GM18861 (cell line): ENCODE measurements around the gene CBLN3.
"Not testable (repeated sequence)": the region's sequence is repeated elsewhere in the genome, so short reads cannot be mapped to it uniquely, and the experiment has no call there.

Source experiments
- ATAC-seq: cut with Tn5 transposase; IDR thresholded peaks from one replicate; pipeline ENCODE4 v1.9.1; 2021; ENCODE audit not compliant: unreplicated experiment

CBLN3 gene

DNA sequence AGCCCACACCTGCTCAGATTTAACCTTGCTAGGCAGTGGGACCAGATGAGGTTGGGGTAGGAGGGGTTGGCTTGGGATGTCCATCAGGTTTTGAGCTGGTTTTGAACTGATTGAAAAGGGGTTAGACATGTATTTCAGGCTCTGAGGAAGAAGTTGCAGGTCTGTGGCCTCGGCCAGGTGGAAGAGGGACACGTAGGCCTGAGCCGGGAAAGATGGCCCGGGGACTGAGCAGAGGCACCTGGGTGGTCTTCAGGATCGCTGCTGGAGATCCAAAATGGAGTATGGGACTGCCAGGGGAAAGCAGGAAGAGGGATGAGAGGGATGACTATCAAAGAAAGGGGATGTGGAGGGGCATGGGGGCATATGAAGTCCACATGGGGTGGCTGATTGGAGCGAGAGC is 23.1 kb downstream of the CBLN3 start:
- no peak for ATAC-seq

DNA sequence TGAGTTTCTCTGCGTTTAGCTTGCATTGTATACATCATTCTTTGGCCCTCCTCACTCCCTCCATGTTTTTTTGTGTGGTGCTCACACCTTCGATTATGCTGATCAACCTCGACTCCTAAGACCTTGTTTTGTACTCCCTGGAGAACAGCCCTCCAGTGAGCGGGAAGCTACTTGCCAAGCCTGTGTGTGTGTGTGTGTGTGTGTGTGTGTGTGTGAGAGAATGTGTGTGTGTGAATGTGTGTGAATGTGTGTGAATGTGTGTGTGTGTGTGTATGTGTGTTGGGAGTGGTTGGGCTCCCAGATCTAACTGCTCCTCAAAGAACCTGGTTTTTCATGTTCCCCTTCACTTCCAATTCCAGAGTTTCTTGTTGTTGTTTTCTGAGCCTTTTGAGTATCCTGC is 24.7 kb downstream of the CBLN3 start:
- ATAC-seq: no peak

DNA sequence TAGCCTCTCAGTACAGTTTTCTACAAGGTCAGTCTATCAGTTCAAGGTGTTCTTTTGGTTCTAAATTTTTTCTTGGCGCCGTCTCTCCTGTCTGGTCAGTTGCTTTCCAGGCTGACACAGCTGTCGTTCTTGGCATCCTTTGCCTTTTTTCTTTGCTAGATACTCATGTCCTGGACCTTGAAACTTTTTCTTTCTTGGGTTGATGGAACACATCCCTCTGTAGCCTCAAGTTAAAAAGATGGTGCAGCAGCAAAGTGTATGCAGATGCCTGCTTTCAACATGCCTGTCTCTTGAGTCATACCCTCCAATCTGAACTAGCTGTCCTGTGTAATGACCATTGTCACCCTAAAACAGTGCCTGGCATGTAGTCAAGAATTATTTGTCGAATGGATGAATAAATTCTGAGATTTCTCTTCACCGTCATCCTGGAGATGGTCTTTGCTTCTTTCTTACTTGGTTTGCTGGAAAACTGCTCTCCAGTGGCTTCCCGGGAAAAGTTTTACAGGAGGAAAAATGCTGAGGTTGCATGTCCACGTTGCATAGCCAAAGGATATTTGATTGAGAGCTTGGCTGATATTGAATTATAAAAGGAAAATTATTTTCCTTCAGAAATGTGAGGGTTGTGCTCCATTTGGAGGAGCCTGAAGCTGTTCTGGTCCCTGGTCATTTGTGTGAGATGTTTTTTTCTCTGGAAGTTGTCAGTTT is 26.0 kb downstream of the CBLN3 start:
- ATAC-seq: no peak

DNA sequence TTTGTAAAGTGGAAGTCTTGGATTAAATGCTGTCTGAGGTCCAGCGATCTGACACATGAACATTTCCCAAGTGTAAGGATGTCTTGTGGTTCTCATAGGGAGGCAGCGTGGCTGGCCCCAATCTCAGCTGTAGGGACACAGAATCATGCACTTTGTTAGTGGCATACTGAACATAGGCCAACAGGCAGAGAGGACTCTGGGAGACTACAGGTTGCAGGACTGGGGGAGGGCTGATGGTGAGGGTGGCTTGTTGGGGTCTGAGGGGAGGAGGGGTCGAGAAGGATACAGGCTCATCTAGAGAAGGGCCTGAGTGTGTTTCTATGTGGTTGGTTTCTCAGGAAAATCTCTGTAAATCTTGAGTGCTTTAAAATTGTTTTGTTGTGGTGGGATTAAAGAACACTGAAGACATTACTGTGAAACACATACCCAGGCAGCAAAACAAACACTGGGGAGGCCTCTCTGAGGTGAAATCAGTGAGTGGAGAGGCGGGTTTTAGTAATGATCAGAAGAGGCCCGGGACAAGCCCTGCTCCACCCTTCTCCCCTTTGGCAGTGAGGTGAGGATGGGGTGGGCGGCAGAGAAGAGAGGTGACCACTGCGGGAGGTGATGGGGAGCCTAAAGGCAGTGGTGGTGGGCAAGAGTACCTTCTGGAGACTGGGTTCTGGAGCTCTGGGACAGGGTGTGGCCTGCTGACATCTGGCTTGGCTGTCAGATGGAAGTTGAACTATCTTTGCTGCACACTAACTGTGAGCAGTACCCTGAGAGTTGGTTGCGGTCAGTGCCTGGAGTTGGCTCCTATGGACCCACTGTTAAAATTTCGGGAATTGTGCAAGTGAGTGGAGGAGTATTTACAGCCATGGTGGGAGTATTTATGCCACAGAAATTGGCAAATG is 27.4 kb downstream of the CBLN3 start:
- no peak for ATAC-seq

DNA sequence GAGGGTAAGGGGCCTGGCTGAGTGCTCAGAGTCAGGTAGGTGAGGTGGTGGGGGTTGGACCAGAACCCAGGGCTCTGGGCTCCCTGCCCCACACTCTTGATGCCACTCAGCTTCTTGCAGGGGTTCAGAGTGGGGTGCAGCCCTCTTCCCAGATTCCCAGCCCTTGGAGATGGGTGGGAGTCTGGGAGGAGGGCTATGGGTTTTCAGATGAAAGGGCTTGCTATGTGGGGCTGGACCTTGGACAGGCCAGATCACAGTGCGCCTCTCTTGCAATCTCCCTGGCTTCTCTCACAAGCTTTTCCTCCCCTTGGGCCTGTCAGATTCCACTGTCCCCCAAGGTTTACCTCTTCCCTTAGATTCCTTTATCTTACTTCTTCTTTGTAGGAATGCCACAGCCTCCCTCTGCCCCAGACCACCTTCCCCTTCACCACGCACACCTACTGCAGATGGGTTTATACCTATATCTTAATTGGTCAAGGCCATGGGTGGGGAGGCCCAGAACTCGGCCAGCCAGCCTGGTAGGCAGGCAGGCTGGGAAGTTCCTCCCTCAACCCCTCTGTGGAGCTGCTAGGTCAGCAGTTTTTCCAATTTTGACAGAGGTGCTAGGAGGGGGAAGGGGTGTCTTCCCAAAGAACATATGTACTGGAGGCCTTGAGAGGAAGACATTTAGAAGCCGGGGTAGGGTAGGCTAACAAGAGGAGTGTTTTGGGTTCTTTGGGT is 29.3 kb downstream of the CBLN3 start:
- no peak for ATAC-seq

DNA sequence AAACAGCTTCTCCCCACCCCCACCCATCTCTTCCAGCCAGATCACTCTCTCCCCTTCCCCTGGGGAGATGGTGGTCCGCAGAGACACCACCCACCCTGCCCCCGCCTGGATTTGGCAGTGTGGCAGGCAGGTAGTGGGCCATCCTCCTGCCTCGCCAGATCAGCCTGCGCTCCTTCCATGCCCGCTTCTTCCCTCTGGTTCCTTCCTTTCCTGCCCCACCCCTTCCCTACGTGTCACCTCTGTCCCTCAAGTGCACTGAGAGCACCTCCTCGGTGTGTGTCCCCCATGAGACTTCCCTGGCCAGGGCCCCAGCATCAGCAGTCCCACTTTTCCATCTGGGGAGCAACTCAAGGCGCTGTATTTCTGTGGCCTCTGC is 30.0 kb downstream of the CBLN3 start:
- ATAC-seq: no peak

DNA sequence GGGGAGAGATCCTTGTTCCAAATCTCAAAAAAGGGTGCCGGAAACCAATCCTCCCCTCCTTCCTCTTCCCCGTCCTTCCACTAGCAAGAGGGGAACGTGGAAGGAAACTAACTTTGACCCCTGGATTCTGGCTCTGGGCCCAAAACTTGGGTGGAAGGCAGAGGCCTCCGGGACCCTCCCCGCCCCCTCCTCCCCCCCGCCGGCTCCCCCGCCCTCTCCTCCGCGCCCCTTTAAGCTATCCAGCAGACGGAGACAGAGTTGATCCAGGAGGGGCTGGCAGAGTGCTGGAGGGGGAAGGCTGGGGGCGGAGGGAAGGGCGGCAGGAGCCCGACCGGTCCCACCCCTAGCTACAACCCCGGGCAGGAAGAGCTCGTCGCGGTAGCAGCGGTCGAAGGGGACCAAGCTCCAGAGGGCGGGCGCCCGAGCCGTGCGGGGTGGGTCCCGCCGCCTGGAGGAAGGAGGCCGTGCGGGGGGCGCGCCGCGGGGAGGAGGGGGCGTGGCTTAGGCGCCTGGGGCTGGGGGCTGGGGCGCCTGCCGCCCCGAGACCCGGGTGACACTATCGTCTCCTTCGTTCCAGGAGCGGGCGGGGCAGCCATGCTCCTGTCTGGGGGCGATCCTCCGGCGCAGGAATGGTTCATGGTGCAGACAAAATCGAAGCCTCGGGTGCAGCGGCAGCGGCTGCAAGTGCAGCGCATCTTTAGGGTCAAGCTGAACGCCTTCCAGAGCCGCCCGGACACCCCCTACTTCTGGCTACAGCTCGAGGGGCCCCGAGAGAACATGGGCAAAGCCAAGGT is 30.6 kb downstream of the CBLN3 start, which contains the start of gene NYNRIN:
NYNRIN (plus strand) TSS at position 351 of the 794 bp plus-strand sequence; CDS start at position 595, 244 bp downstream.
- ATAC-seq: no peak

DNA sequence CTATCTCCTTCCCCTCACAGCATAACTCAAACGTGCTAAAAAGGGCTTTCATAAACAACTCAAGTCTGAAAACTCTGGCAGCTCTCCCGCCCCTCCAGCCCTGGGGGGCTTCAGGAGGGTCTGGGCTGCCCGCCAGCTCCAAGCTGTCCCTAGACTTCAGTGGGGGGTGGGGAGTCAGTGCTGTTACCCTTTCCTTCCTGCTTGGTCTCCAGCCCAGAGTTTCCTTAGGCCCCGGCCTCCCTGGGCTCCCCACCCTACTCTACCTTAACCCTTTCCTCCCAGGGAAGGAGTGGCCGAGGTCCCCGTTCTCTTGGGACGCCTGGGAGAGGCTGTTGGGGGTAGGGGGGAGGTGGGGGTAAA is 31.2 kb downstream of the CBLN3 start:
- no peak for ATAC-seq

DNA sequence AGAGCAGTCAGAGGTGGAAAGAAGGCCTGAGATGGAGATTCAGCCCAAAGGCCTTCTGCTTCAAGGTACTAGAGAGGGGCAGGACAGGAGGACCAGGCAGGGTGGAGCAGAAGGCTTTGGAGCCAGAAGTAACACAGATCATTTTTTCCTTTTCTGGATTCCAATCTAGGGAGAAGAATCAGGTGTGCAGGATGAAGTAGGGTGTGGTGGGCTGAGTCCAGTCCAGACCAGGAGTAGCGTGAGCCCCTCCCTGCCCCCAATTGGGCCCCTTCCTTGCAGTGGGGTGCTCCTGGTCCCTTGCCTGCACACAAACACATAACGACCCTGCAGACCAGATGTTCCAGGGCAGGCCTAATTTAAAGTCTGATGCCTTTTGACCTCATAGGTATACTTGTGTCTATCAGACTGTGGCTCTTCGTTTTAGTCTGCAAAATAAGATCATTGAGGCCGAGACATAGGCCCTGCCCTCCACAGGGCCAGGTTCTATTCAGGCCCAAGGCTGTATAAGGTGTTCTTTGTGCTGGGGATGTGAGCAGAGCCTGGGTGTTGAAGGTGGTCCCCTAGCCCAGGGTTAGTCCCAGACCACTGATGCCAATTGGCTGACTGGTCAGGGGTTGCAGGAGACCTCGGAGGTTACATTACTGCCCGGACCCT is 31.7 kb downstream of the CBLN3 start:
- no peak for ATAC-seq

DNA sequence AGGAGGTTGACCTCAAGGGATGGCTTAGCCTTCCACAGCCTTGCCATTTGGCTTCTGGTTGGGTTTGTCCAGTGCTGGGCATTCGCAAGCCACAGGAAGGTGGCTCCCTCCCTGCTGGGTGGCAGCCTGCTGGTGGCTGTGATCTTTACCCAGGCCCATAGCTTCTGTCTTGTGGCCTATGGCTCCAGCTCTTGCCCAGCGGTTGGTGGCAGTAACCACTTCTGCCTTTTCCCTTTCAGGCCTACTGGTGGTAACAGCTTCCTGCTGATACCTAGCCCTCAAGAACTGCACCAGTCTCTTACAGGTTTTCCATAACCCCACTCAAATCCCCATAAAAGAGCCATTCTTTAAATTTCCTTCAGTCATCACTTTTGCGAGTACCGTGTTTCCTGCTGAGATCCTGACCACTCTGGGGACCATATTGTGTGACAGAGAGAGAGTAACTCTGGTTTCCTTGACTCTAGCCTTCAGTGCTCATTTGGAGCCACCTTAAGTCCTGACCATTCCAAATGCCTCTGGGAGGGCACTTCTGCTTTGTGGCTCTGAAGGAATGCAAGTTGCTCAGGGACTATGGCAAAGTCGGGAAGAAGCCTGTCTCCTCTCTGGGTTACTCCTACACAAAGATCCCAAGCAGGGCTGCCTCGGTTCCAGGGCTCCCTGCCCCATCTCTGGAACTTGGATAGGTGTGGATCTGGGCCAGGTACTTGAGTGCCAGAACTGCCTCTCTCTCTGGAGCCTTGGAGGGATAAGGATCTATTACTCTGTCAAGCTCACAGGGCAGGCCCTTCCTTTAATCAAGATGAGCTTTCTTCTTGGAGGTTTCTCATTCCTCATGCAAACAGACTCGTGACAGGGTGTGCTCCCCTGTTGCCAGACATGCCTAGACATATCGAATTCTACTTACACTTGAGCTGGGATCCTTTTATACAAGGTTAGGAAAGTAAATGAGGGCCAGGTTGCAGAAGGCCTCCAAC is 33.6 kb downstream of the CBLN3 start:
- no peak for ATAC-seq

DNA sequence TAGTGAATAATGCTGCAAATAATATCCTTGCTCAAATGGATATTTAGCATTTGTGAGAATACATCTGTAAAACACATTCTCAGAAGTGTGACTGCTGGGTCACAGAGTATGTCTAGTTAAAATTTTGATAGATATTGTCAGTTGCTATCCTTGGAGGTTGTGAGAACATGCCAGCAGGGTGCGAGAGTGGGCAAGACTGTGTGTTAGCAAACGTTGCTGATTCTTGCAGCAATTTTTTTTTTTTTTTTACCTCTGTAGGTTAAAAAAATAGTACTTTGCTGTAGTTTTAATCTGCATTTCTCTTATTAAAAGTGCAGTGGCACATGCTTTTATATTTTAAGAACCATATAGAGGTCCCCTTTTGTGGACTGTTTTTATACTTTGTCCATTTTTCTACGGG is 35.2 kb downstream of the CBLN3 start:
- ATAC-seq: no peak

DNA sequence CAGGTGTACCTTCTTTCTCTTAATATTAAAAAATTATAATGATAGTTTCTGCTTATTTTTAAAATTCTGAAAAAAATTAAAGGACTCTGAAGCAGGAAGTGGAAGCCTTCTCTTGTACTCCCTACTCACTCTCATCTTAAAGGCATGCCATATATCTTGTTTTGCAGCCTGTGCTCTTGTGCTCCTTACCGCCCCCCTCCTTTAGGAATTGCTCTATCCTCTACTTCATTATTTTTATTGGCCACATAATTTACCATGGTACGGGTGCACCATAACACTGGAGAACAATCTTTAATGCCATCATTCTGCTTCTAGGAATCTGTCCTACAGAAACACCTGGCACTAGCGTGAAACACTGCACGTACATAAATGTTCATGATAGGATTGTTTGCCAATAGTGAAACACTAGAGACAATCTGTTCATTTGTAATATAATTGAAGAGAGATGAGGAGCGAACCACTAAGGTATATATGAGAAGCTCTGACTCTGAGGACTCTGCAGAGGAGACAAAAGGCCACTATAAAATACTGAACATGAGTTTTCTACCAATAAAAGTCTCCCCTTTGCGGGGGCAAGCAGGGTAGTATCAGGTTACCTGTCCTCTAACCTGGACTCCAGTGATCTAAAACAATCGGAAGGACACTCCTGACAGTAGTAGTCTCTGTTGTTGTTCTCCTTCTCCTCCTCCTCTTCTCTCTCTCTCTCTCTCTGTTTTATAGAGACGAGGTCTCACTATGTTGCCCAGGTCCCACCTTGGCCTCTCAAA is 37.0 kb downstream of the CBLN3 start:
- no peak for ATAC-seq

DNA sequence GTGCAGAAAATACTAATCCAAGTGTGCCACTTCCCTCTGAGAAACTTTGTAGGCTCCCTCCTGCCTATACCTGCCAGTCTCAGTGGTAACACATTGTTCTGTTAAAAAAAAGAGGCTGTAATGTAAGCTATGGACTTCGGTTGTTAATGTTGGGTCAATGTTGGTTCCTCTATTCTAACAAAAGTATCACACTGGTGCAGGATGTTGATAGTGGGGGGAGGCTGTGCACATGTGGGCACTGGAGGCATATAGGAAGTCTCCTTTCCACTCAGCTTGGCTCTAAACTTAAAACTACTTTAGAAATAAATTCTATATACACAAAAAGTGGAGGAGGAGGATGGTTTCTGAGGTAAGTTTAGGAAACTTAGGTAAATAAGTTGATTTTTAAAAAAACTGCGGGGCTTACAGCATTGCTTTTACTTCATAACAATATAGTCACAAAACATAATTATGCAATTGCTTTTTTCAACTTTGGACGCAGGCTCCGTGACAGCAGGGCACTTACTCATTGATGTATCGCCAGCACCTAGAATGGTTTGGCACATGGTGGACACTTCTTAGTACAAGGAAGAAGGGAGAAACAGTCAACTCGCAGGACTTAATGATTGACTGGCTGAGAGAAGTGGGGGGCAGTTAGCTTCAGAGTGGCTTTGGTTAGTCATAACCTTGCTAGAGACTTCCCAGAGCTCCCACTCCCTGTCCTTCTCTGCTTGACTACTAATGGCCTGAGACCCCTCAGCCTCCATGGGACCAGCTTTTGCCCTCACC is 38.6 kb downstream of the CBLN3 start:
- ATAC-seq: no peak

DNA sequence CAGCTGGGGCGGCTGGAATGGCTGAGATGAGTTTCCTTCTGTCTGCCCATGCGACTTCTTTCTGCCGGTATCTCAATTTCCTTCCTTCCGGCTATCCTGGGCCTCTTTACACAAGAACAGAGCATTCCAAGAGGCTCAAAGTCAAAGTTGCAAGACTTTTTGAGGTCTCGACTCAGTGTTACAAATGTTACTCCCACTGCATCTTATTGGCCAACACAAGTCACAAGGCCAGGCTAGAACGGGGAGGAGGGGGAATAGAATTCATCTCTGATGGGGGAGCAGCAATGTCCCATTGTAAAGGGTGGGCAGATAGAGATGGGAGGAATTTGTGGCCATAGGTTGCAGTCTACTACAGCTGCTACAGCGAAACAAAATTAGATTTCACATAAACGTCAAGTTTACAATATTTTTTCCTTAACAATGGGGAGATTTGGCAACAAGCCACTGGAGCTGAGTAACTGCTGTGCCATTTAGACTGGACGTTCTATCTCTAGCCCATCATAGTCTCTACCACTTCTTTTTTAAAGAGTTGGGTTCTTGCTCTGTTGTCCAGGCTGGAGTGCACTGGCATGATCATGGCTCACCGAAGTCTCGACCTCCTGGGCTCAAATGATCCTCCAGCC is 40.1 kb downstream of the CBLN3 start:
- ATAC-seq: no peak

DNA sequence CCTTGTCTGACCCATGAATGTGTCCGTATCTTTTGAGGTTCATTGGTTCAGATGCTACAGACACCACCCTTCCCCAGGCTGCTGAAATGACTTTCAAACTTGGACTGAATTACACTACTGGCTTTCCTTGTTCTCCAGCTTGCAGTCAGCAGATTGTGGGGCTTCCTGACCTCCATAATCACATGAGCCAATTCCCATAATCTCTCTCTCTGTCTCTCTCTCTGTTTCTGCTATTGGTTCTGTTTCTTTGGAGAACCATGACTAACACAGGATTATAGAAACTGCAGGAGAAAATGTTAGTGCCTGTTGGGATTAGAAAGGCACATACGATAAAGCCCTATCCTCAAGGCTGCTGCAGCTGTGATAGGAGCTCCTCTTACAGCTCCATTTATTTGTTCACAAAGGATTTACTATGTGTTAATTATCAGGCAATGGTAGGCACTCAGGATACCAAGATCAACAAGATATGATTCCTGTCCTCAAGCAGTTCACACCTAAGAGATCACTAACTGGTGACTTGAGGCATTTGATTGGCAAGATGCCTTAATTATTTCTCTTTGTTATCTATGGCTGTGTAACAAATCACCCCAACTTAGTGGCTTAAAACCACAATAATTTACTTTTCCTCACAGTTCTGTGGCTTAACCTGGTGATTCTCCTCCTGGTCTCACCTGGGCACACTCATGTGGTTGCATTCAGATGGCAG is 40.8 kb downstream of the CBLN3 start:
- no peak for ATAC-seq

DNA sequence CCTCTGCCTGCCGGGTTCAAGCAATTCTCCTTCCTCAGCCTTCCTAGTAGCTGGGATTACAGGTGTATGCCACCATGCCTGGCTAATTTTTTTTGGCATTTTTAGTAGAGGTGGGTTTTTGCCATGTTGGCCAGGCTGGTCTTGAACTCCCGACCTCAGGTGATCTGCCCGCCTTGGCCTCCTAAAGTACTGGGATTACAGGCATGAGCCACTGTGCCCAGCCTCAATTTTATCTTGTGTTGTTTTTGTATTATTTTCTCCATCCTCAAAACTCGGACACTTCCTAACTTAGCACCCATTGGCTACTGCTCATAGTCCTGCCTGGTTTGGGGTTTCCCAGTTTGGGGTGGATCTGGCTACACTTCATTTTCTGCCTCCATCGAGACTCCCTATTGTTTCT is 41.9 kb downstream of the CBLN3 start:
- not testable (repeated sequence) for ATAC-seq

DNA sequence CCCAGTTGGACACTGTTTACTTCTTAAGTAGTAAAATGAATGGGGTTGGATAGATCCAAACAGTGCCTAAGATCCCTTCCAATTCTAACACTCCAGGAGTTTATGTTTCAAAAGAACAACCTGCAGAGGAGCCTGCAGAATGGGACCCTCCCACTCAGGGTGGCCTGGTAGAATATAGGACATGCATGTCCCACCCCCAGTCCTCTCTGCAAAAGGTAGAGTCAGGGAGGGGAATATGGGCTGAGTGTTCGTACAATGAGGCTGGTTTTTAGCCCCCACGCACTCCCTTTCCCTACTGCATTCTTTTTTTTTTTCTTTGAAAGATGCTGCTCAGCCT is 42.5 kb downstream of the CBLN3 start:
- ATAC-seq: no peak
